NK-92 (cell line): ENCODE results near the gene SOX10.

Experiments
- DNase-seq: peaks from one replicate; lab custom pipeline; 2025; ENCODE audit not compliant: unreplicated experiment; lab: John Stamatoyannopoulos, UW

SOX10 gene

DNA sequence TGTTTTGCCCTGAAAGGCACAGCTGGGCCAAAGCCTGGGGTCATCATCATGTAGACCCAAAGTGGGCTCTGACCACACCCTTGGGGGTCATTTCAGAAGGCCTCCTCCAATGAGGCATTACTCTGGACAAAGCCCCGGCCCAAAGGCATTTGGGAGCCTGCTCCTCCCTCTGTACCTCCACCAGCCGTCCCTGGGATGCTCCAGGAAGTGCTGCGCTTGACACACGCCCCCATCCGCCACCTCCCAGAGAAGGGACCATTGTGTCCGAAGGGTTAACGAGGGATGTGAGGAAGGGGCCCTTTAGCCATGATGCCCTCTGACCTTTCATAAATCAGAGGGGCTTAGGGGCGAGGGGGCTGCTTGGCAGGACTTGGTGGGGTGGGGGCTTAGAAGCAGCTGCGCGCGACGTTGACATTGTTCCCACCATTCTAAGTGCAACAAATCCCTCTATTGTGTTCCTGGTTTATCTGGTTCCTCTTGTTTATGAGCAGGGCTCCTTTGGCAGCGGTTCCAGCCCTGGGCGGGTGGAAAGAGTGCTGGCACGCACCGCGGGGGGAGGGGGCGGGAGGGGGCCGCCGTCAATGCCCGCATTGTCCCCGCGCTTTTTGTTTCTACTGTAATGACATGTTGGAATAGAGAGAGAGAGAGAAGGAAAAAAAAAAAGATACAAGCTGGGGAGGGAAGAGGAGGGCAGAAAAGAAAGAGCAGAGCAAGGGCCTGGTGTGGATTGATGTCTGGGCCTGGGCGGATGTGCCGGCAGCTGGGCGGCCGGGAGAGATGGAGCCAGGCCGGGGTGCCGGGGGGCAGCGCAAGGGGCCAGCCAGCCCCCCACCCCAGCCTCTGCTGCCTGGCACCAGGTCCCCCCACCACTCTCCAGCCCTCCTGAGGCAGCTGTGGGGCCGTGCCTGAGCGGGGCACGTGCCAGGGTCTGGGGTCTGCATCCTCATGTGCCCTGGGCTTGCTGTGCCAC, 32.1 kb upstream of the SOX10 start:
- no peak for DNase-seq

DNA sequence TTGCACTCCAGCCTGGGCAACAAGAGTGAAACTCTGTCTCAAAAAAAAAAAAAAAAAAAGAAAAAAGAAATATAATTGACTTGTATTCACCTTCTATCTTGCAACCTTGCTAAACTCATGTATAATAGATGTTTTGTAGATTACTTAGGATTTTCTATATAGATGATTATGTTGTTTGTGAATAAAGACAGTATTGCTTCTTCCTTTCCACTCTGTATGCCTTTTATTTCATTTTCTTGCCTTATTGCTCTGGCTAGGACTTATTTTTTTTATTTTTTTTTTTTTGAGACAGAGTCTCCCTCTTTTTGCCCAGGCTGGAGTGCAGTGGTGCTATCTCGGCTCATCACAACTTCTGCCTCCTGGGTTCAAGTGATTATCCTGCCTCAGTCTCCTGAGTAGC, 29.7 kb upstream of the SOX10 start:
- no peak for DNase-seq

DNA sequence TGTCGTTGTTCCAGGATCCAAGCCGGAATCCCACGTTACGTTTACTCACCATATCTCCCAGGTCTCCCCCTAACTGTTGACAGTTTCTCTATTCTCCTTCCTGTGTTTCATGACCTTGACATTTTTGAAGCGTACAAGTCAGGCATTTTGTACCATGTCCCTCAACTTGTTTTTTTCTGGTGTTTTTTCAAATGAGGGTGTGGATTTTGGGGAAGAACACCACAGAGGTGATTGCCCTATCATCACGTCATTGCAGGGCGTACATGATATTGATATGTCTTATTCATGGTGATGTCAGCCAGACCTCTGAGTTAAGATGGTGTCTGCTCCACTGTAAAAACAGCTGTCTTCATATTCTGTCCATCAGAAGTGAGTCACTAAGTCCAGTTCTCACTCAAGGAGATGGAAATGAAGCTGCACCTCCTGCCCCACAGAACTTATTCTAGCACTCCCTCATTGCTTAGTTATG, 28.3 kb upstream of the SOX10 start:
- no peak for DNase-seq

DNA sequence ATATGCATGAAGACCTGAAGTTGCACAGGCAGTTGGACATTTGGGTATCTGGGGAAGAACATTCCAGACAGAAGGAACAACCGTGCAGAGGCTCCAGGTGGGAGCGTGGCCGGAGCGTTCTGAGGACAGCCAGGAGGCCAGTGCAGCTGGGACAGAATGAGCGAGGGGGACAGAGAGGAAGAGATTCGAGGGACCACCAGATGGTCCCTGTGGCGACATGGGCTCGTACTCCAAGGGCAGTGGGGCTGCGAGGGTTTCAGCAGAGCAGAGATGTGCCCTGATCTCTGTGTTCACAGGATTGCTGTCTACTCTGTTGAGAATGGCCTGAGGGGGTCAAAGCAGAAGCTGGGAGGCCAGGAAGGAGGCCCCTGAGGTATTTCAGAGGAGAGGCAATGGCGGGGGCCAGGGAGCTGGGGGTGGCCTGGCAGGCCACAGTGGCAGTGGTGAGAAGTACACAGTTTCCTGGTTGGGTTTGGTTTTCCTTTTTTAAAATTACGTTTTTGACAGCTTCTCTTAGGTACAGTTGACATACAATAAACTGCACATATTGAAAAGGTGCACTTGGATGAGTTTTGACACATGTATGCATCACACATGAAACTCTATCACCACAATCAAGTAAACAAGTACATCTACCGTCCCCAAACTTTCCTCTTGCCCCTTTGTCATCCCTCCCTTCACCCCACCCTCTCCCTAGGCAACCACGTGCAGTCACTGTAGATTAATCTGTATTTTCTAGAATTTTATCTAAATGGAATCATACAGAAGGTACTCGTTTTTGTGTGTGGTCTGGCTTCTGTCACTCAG, 24.8 kb upstream of the SOX10 start:
- DNase-seq = no peak

DNA sequence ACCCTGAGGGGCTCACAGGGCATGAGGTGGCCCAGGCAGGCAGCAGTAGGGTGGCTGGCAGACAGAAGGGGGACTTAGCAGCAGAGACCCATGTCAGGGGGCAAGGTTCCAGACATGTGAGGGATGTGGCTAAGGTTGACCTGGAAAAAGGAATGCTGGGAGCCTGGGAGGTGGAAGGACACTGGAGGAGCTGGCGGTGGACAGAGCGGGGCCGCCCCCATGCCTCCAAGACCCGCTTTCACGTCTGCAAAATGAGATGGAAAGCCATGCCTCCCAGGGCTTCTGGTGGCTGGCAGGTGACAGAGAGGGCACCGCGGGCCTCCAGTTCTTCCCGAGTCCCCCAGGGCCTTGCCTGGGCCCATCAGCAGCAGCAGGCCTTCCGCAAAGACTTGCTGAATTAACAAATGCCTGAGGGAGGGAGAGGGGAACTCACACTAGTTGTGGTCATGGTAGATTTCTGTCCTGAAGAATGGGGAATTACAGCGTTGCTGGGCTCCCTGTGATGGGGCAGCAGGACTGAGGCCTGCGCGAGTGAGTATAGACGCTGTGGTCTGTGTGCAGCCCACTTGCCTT, 23.1 kb upstream of the SOX10 start:
- no peak for DNase-seq

DNA sequence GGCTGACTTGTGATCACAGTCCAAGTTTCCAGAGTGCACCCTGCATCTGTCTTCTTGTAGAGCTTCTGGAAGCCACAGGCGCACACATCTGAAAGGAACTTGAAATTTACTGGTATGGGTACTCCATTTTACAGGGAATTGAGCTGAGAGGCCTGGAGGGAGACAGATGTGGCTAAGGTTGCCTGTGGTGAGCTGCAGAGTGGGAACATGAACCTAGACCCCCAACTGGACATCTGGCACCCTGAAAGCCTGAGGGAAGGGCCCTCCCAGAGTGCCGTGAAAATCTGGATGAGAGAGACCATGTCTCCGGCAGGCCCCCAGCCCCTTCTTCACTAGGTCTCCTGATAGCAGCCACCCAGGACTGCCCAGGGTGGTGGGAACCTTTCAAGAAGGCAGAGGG, 22.6 kb upstream of the SOX10 start:
- no peak for DNase-seq

DNA sequence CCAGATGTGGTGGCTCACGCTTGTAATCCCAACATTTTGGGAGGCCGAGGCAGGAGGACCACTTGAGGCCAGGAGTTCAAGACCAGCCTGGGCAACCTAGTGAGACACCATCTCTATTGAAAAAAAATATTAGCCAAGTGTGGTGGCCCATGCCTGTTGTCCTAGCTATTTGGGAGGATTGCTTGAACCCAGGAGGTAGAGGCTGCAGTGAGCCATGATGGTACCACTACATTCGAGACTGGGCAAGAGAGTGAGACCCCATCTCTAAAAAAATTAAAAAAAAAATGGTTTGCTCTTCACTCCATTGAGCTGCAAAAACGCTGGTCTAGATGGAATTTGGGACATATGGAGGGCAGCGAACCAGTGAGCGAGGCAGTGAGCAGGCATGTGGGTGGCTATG, 21.6 kb upstream of the SOX10 start:
- no peak for DNase-seq

DNA sequence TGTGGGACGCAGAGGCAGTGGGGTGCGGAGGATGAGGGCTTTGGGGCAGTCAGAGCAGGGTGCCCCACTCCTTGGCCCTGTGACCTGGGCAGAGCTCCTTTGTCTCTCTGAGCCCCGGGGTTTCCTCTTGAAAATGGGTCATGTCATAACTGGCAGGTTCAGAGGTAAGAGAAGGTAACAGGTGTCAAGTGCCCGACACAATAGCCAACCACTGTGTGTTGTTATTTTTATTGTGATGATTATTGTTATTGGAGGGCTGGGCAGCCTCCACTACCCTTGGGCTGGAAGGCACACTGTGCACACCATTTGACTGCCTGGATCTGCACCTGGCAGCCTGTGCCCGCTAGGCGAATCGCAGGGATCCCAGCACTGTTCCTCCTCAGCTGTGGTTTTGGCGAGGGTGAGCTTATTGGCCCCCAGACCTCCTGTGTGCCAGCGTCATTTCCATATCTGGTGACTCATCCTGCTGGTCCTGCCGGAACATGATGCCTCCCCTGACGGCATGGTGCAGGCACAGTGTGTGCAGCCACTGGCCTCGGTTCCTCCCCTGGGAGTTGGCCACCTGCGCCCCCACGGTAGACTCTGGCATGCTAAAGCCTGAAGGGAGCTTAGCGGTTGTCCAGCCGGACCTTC, 15.4 kb upstream of the SOX10 start:
- no peak for DNase-seq

DNA sequence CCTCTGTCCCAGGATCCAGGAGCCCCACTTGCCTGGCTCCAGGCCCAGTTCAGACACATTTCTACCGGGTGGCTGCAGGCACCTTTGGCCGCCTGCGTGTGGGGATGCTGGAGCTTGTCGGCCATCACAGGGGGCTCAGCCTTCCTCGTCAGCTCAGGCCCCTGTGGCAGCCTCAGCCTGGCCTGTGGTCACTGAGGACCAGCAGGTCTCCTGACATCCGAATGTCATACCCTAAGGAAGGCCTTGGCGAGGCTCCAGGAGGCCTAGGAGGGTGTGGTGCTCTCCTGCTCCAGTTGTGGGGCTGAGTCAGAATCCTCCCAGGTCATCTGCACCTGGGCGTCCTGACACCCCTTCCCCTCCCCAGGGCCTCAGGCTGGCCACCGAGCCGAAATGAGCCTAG, 14.9 kb upstream of the SOX10 start:
- no peak for DNase-seq

DNA sequence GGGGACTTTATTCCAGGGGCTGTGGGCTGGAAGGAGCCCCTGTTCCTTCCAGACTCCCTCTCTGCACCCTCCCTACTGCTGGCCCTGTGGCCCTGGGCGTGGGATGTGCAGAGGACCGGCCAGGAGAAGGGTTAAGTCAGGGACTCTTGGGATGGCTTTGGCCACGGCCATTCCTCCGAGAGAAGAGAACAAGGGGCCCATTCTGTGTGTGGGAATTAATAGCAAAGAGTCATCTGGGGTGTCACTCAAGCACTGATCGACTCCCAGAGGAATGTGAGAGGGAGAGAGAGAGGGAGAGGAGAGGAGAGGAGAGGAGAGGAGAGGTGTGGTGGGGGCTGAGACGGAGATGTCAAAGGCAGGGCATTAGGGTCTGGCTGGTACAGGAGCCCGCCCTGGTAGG, 14.2 kb upstream of the SOX10 start:
- DNase-seq = no peak

DNA sequence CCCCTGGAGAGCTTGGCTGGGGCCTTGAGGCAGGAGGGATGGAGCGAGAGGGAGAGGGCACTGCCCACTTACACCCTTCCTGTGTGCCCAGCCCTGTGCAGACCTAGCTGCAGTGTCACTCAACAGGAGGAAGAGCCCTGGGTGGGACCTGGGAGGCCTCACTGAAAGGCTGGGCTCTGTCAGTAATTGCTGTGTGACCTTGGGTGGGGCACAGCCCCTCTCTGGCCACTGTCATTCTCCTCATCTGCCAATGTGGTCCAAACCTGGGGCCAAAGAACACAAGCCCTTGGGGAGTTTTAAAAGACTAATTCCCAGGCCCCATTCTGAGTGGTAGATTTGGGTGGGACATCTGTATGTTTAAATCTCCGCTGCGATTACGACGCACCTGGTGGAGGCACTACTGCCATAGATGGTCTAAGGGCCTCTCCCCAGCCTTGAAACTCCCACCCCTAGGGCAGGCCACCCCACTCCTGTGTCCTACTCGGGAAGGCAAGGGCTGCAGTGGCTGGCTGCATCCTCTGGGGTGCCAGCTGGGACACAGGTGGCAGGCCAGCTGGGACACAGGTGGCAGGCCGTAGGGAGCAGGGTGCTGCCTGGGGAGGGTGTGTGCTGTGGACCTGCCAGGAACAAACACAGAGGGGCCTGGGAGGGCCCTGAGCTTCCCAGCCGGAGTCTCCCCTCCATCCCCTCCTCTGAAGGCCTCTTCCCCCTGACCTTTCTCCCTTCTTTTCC, 12.3 kb upstream of the SOX10 start:
- no peak for DNase-seq

DNA sequence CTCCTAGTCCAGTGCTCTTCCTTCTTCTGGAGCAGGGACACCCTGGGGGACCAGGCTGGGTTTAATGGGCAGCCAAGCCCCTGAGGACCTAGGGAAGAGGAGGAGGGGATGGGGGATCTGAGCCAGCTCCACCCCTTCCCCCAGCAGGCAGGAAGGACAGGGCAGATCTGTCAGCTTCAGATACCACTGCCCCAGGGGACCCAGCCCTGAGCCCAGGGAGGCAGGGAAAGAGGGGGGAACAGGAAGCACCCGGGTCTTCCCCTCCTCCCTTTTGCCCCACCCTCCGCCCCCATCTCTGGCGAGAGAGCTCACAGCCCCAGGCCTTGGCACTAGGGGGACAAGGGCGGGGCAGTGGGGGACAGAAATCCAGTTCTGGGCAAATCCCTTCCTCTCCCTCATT, 11.7 kb upstream of the SOX10 start:
- DNase-seq = no peak

DNA sequence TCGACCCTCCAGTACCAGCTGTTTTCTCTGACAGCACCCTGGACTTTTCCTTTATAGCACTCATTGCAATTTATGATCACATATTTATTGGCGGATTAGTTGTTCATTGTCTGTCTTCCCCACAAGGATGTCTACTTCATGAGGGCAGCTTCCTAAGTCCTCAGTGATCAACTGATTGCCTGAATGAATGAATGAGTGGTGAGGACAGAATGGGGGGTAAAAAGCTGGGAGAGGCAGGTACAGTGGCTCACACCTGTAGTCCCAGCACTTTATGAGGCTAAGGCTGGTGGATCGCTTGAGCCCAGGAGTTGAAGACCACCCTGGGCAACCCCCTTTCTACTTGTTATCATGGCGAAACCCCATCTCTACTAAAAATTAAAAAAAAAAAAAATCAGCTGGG, 11.1 kb upstream of the SOX10 start:
- DNase-seq = no peak

DNA sequence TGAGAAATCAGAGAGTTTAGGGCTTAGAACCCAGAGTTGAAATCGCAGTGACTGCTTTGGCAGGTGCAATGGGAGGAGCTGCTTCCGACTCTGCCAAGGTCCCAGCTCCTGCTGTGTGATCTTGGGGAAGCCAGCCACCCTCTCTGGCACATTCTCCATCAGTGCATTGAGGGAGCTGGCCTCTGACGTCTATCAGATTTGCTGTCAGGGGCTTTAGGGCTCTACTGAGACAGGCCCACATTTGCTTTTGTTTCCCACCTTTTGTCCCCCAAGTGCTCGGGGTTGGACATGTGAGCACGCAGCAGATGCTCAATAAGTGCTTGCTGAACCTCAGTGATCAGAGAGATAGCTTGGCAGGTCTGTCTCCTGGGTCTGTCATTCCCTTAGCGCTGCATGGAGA, 10.6 kb upstream of the SOX10 start:
- no peak for DNase-seq

DNA sequence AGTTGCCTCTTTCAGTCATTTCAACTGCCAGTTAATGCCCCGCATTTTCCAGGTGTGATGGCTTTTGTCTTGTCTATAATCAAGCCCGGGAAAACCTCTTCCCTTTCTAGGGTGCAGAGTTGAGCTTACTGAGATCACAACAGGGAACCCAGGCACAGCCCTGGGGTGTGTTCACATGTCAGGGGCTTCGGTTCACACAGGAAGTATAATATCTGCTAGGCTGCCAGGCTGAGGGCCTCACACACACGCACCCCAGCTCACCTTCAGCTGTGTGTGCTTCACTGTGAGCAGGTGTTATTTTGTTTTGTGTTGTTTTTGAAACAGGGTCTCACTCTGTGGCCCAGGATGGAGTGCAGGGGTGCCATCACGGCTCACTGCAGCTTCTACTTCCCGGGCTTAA, 9.7 kb upstream of the SOX10 start:
- DNase-seq = no peak

DNA sequence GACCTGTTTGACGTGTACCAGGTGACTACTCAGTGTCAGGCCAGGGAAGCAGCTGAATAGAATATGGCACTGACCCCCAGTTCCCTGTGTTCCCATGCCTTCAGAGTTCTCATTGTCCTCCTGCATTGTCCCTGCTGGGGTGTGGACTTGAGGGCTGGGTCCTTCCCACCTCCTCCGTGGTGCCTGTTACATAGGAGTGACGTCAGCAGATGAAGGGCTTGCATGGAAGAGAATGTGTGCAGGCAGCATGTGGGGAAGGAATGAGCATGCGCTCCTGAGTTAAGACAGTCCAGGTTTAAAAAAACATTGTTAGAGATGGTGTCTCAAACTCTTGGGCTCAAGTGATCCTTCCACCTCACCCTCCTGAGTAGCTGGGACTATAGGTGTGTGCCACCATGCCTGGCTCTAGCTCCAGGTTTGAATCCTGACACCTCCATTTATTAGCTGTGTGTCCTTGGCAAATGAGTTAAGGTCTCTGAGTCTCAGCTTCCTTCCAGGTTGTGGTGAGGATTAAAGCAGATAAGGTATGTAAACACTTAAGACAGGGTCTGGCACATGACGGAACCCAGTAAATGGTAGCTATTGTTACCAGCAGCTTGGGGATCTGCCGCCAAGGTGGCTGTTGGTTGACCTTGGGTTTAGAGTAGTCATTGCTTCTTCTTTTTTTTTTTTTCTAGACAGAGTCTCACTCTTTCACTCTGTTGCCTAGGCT, 7.5 kb upstream of the SOX10 start:
- DNase-seq = no peak

DNA sequence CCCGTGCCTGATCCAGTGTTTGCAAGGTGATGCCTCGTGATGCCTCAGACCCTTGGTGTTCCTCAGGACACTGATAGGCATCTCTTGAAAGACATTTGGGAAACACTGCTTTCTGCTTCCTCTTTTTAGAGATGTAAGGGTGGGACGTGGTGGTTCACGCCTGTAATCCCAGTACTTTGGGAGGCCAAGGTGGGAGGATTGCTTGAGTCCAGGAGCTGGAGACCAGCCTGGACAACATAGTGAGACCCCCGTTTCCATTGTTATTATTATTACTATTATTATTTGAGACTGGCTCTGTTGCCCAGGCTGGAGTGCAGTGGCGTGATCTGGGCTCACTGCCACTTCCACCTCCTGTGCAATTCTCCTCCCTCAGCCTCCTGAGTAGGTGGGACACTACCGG, 6.5 kb upstream of the SOX10 start:
- no peak for DNase-seq

DNA sequence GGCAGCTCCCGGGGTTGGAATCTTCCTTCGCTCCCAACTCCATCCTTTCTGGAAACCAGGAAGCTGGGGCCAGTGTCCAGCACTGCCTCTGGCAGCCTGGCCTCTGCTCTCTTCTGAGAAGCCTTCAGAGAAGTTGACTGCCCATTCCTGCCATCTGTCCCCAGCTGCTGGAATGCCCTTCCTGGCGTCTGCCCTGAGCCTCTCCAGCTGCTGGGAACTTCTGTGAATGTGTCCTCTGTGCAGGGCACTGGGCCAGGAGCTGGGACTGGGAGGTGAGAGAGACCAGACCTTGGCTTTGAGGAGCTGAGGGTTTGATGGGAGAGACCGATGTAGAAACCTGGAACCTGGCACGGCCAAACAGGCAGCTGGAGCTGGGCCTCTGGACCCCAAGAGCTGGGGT, 5.9 kb upstream of the SOX10 start:
- no peak for DNase-seq

DNA sequence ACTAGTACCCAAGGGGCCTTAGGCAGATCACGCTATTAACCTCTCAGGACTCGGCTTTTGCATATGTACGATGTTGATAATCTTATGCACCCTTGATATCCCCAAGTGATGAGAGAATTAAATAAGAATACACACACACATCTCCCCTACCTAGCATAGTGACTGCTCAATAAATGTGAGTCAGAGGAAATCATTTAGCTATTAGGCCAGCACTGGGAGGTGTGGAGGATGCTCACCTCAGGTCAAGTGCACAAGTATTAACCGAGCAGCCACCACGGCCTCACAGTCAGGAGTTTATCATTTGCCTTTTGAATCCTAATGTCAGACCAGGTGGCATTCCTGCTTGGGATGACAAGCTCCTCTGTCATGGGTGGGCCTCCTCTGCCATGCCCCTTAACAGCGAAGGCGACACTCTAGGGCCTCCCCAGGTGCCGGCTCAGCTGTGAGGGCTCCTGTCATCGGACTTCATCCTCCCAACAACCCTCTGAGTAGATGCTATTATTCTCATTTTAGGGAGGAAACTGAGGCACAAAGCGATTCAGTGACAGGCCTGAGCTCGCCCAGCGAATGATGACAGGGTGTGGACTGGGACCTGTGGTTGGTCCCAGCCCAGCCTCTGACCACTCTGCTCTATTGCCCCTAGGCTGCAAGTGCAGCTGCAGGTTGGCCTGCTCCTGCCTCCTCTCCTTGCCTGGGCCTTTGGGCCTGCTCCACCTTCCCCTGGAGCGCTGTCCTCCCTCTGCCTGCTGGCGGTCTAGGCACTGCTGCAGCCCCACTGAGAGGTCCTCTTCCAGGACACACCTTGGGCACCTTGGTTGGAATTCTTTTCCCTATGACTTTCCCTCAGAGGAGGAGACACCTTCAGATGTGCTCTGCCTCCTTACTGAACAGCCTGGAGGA, 5.0 kb upstream of the SOX10 start:
- DNase-seq = no peak
